Measurements from ENCODE around the gene RPS6KA3. TPM values are rescaled to one million over a fixed set of nuclear protein-coding genes. Genes with fewer than 3 reads are reported as not detected.
A peak's percentile ranks its signal among the peaks of the same experiment; 100 is the strongest.

The RPS6KA3 gene
- total RNA-seq, 1 donor from 2014 or later, result 21.8 TPM

DNA sequence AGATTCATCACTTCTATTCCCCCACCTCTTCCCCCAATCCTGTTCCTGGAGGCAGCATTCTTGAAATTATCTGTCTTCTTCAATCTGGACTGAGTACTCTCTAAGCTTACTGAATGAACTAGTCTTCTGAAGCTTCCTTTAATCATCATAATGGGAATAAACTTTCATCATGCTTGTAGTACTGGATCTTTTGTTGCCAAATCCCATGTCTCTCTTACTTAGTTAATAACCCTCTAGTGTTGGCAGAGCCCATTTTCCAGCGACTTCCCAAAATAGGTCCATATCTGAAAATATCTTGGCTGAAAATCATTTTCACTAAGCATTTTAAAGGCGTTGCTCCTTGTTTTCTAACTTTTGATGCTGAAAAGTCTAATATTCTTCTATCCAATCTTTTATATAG lies 39.6 kb downstream of the RPS6KA3 start:
- H3K27me3 Mint-ChIP-seq (ENCODE audit: unreplicated experiment), result no peaks in the 10 kb centered on the region
- no peak for DNase-seq (ENCODE audit: extremely low spot score, unreplicated experiment)
- H3K36me3 Mint-ChIP-seq (ENCODE audit: unreplicated experiment), result peaks cover 7% of the 10 kb centered on the region
- H3K4me3 Mint-ChIP-seq (ENCODE audit: unreplicated experiment), result no peak overlapping the region
- peaks cover 11% of the 10 kb centered on the region for H3K4me1 Mint-ChIP-seq (ENCODE audit: unreplicated experiment)
- peaks cover 18% of the 10 kb centered on the region for H3K9me3 Mint-ChIP-seq (ENCODE audit: unreplicated experiment)
- H3K27ac Mint-ChIP-seq (ENCODE audit: unreplicated experiment), result no peak overlapping the region
- TF ChIP-seq, protein P1, sequence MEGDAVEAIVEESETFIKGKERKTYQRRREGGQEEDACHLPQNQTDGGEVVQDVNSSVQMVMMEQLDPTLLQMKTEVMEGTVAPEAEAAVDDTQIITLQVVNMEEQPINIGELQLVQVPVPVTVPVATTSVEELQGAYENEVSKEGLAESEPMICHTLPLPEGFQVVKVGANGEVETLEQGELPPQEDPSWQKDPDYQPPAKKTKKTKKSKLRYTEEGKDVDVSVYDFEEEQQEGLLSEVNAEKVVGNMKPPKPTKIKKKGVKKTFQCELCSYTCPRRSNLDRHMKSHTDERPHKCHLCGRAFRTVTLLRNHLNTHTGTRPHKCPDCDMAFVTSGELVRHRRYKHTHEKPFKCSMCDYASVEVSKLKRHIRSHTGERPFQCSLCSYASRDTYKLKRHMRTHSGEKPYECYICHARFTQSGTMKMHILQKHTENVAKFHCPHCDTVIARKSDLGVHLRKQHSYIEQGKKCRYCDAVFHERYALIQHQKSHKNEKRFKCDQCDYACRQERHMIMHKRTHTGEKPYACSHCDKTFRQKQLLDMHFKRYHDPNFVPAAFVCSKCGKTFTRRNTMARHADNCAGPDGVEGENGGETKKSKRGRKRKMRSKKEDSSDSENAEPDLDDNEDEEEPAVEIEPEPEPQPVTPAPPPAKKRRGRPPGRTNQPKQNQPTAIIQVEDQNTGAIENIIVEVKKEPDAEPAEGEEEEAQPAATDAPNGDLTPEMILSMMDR (IDR thresholded peaks at IDR 0.05), result no peak

DNA sequence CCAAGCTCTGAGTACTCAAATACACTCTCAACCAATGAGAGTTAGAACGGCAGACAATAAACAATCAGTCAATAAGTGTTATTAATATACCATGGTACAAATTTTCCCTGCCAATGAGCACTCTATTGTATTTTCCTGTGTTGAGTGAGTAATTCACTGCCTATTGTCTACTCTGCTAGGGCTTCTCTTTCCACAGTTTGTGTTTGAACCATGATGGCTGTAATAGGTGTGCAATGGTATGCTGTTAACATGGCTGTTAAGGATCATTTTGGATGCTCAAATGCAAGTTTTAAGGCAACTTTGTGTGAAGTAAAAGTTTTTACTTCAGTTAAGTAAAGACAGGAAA lies 41.2 kb downstream of the RPS6KA3 start:
- Mint-ChIP-seq H3K9me3 (ENCODE audit: unreplicated experiment) (peaks cover 11% of the 10 kb centered on the region), H3K4me3 (ENCODE audit: unreplicated experiment) (no peak overlapping the region), H3K27ac (ENCODE audit: unreplicated experiment) (no peak overlapping the region), H3K4me1 (ENCODE audit: unreplicated experiment) (peaks cover 7% of the 10 kb centered on the region), H3K36me3 (ENCODE audit: unreplicated experiment) (peaks cover 5% of the 10 kb centered on the region), H3K27me3 (ENCODE audit: unreplicated experiment) (no peaks in the 10 kb centered on the region)
- DNase-seq (ENCODE audit: extremely low spot score, unreplicated experiment), result no peak
- TF ChIP-seq, protein P1 (IDR thresholded peaks at IDR 0.05), result no peak

DNA sequence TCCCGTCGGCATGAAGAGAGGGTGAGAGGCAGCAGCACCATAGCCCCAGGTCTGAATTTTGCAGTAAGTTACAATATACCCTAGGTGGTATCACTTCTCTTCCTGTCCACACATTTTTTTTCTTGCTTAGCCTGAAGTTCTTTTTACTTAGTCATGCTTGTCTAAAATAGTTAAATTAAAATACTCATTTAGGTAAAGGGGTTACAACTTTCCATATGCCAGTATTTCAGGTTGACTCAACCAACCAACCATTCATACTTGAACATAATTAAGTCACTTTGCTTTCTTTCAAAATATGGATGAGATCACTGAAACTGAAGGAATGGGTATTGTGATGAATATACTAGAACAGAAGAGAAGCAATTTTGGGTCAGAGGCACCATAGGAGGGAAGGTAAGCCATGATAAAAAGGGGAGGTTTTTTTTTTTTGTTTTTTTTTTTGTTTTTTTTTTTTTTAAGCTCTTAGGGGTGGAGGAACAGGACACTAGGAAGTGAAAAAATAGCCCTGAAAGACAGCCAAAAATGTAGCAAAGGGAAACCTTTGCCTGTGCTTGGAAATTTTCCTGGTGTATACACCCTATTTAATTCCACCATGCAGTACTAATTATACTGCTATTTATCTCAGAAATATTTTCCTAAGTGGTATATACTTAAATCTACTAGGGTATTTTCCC lies 41.8 kb downstream of the RPS6KA3 start:
- peak overlapping the region; percentile 68 for H3K27ac Mint-ChIP-seq (ENCODE audit: unreplicated experiment)
- no peak overlapping the region for H3K4me3 Mint-ChIP-seq (ENCODE audit: unreplicated experiment)
- TF ChIP-seq, protein P1 (IDR thresholded peaks at IDR 0.05), result no peak
- no peaks in the 10 kb centered on the region for H3K27me3 Mint-ChIP-seq (ENCODE audit: unreplicated experiment)
- no peak for DNase-seq (ENCODE audit: extremely low spot score, unreplicated experiment)
- H3K36me3 Mint-ChIP-seq (ENCODE audit: unreplicated experiment), result peaks cover 5% of the 10 kb centered on the region
- peaks cover 7% of the 10 kb centered on the region for H3K4me1 Mint-ChIP-seq (ENCODE audit: unreplicated experiment)
- peaks cover 11% of the 10 kb centered on the region for H3K9me3 Mint-ChIP-seq (ENCODE audit: unreplicated experiment)

DNA sequence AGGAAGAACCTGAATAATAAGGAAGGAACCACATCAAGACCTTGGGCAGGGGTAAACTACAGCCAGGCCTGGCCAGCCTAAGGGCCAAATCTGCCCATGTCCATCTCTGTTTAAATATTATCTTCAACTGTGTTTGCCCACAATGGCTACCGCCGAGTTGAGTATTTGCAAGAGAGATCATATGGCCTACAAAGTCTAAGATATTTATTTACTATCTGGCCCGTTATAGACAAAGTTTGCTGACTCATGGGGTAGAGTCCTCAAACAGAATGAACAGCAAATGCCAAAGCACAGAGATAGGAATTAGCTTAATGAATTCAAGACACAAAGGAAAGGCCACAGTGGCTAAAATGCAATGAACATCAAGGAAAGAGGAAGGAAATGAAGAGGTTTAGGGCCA lies 44.8 kb downstream of the RPS6KA3 start:
- Mint-ChIP-seq H3K4me3 (ENCODE audit: unreplicated experiment) (no peak overlapping the region), H3K27me3 (ENCODE audit: unreplicated experiment) (no peaks in the 10 kb centered on the region), H3K36me3 (ENCODE audit: unreplicated experiment) (no peaks in the 10 kb centered on the region), H3K4me1 (ENCODE audit: unreplicated experiment) (peaks cover 20% of the 10 kb centered on the region), H3K9me3 (ENCODE audit: unreplicated experiment) (peaks cover 5% of the 10 kb centered on the region), H3K27ac (ENCODE audit: unreplicated experiment) (no peak overlapping the region)
- no peak for DNase-seq (ENCODE audit: extremely low spot score, unreplicated experiment)
- TF ChIP-seq, protein P1 (IDR thresholded peaks at IDR 0.05), result no peak

DNA sequence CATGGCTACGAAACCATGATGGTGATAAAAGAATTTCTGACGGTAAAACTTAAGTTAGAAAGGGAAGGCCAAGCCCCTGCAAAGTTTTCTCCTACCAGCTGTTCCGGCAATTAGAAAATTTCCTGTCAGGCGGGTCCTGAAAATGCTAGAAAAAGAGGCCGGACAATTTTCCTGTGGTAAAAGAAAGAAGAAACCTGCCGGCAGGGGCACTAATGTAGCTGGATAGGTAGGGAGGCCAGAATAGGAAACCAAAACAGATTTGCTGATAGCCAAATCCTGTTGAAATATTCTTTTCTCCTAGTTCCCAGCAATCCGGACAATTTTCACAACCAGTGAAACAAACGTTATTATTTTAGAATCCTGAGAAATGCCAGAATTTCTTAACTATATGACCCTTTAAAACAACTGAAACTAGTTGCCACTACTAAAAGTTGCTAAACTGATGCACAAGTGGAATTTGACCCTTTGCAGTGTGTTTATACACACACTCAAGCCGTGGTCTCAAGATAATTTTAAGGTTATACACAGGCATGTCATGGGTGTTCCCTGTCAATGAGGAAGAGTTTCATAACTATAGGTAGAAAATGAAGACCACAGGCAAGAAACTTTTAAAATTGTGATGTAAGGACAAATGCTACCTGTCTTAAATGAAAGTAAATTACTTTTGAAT lies 47.7 kb downstream of the RPS6KA3 start:
- DNase-seq (ENCODE audit: extremely low spot score, unreplicated experiment), result no peak

More for the DNA sequence above, 47.7 kb downstream of the RPS6KA3 start:
- Mint-ChIP-seq H3K27me3 (ENCODE audit: unreplicated experiment) (no peaks in the 10 kb centered on the region), H3K9me3 (ENCODE audit: unreplicated experiment) (peaks cover 5% of the 10 kb centered on the region), H3K4me3 (ENCODE audit: unreplicated experiment) (no peak overlapping the region), H3K4me1 (ENCODE audit: unreplicated experiment) (peaks cover 24% of the 10 kb centered on the region), H3K36me3 (ENCODE audit: unreplicated experiment) (no peaks in the 10 kb centered on the region), H3K27ac (ENCODE audit: unreplicated experiment) (peak overlapping the region; percentile 23)
- TF ChIP-seq, protein P1 (IDR thresholded peaks at IDR 0.05), result peak; percentile 15

Measured in osteocyte (in vitro differentiated cells).